Activated CD8-positive, alpha-beta memory T cell treated with anti-CD3 and anti-CD28 coated beads, Interleukin-2, amount 10 ng/mL, durations not matched to agents 7 days and 5 days (primary cell): ENCODE results near the gene ANTXR1. TPM values are rescaled to one million over a fixed set of nuclear protein-coding genes. Genes with fewer than 3 reads are reported as not detected.

Experiments
- ATAC-seq: fragments of 150-1000 bp; cut with Tn5 transposase; one replicate; pipeline ENCODE4 v1.10.0; 2021; ENCODE audit warnings: moderate library complexity
- CTCF ChIA-PET: fragments of 350-600 bp; sonication (Branson Sonifier 250); formaldehyde crosslinking; loops from one replicate; lab custom pipeline; 2021; ENCODE audit warnings: antibody characterized with exemption; lab: Charles Lee
- DNase-seq: peaks from one replicate; pipeline ENCODE4 v3.0.0-alpha.2; 2020
- H3K27ac Mint-ChIP-seq: one replicate; pipeline ENCODE4 v1.8.0; 2021; ENCODE audit warnings: mild to moderate bottlenecking, mixed read lengths
- H3K27me3 Mint-ChIP-seq: one replicate; pipeline ENCODE4 v1.8.0; 2021; ENCODE audit warnings: mixed read lengths
- H3K36me3 Mint-ChIP-seq: one replicate; pipeline ENCODE4 v1.8.0; 2021; ENCODE audit warnings: mild to moderate bottlenecking, mixed read lengths
- H3K4me1 Mint-ChIP-seq: one replicate; pipeline ENCODE4 v1.8.0; 2021; ENCODE audit warnings: mixed read lengths
- H3K4me3 Mint-ChIP-seq: one replicate; pipeline ENCODE4 v1.8.0; 2021; ENCODE audit warnings: mild to moderate bottlenecking, moderate library complexity, mixed read lengths
- H3K9me3 Mint-ChIP-seq: one replicate; pipeline ENCODE4 v1.8.0; 2022; ENCODE audit warnings: low read depth, mixed read lengths
- total RNA-seq, 2 experiments: library from RNA; stranded (reverse); gene quantifications; one replicate each; pipeline ENCODE4 v1.2.3, GENCODE V29; 2021

ANTXR1 gene
- total RNA-seq, 2 experiments from 2014 or later: 0.23 TPM; not detected in 1

- CTCF ChIA-PET: no interaction called here
- Mint-ChIP-seq H3K27me3 (peaks cover 52% of the 10 kb centered on the region), H3K4me3 (no peak overlapping the region)
Observed at GRCh38 chr2:69089266-69089665, 76.3 kb downstream of the ANTXR1 start.

GRCh38 chr2:69089998-69090397 lies 77.0 kb downstream of the ANTXR1 start:
- Mint-ChIP-seq H3K27ac (no peak overlapping the region), H3K4me1 (no peaks in the 10 kb centered on the region), H3K27me3 (peaks cover 56% of the 10 kb centered on the region), H3K4me3 (no peak overlapping the region), H3K9me3 (no peaks in the 10 kb centered on the region), H3K36me3 (no peaks in the 10 kb centered on the region)
- no peak for DNase-seq
- CTCF ChIA-PET: no interaction called here
- no peak for ATAC-seq

More at GRCh38 chr2:69089266-69089665, 76.3 kb downstream of the ANTXR1 start:
- Mint-ChIP-seq H3K36me3 (no peaks in the 10 kb centered on the region), H3K27ac (no peak overlapping the region), H3K9me3 (no peaks in the 10 kb centered on the region), H3K4me1 (no peaks in the 10 kb centered on the region)
- no peak for ATAC-seq
- no peak for DNase-seq

- Mint-ChIP-seq H3K27me3 (peaks cover 54% of the 10 kb centered on the region), H3K4me1 (no peaks in the 10 kb centered on the region), H3K27ac (no peak overlapping the region), H3K4me3 (no peak overlapping the region), H3K36me3 (no peaks in the 10 kb centered on the region), H3K9me3 (no peaks in the 10 kb centered on the region)
- no peak for DNase-seq
- no peak for ATAC-seq
- CTCF ChIA-PET: interaction anchor here (0.9 kb wide), 1 partner anchor 25 kb away, joined by 3 read pairs; no protein-coding TSS in a partner anchor
Observed at GRCh38 chr2:69090820-69091219, 77.8 kb downstream of the ANTXR1 start.

GRCh38 chr2:69092857-69093256 lies 79.9 kb downstream of the ANTXR1 start:
- no peak for DNase-seq
- Mint-ChIP-seq H3K27ac (no peak overlapping the region), H3K27me3 (peaks cover 43% of the 10 kb centered on the region), H3K36me3 (no peaks in the 10 kb centered on the region), H3K4me1 (no peaks in the 10 kb centered on the region), H3K9me3 (no peaks in the 10 kb centered on the region), H3K4me3 (no peak overlapping the region)
- CTCF ChIA-PET: no interaction called here
- ATAC-seq: no peak

GRCh38 chr2:69095305-69095704 lies 82.3 kb downstream of the ANTXR1 start:
- peaks cover 40% of the 10 kb centered on the region for H3K27me3 Mint-ChIP-seq
- DNase-seq (no peak), ATAC-seq (no peak)
- CTCF ChIA-PET: interaction anchor here (1.6 kb wide), 1 partner anchor 211 kb away, joined by 3 read pairs; no protein-coding TSS in a partner anchor
- H3K4me3 Mint-ChIP-seq: no peak overlapping the region
- H3K27ac Mint-ChIP-seq: no peak overlapping the region
- H3K4me1 Mint-ChIP-seq: no peaks in the 10 kb centered on the region
- no peaks in the 10 kb centered on the region for H3K36me3 Mint-ChIP-seq
- H3K9me3 Mint-ChIP-seq: no peaks in the 10 kb centered on the region

- CTCF ChIA-PET: no interaction called here
- Mint-ChIP-seq H3K4me3 (no peak overlapping the region), H3K36me3 (no peaks in the 10 kb centered on the region), H3K27me3 (peaks cover 36% of the 10 kb centered on the region), H3K4me1 (no peaks in the 10 kb centered on the region), H3K27ac (no peak overlapping the region), H3K9me3 (no peaks in the 10 kb centered on the region)
- no peak for ATAC-seq
- no peak for DNase-seq
Observed at GRCh38 chr2:69096326-69097095, 83.5 kb downstream of the ANTXR1 start.

- CTCF ChIA-PET: no interaction called here
- Mint-ChIP-seq H3K27ac (no peak overlapping the region), H3K4me1 (no peaks in the 10 kb centered on the region), H3K27me3 (peaks cover 36% of the 10 kb centered on the region), H3K4me3 (no peak overlapping the region), H3K36me3 (no peaks in the 10 kb centered on the region), H3K9me3 (no peaks in the 10 kb centered on the region)
- DNase-seq: no peak
- no peak for ATAC-seq
Observed at GRCh38 chr2:69097148-69097610, 84.2 kb downstream of the ANTXR1 start.

- H3K36me3 Mint-ChIP-seq: no peaks in the 10 kb centered on the region
- DNase-seq (no peak), ATAC-seq (no peak)
- H3K4me1 Mint-ChIP-seq: no peaks in the 10 kb centered on the region
- no peak overlapping the region for H3K27ac Mint-ChIP-seq
- H3K27me3 Mint-ChIP-seq: peaks cover 35% of the 10 kb centered on the region
- H3K4me3 Mint-ChIP-seq: no peak overlapping the region
- CTCF ChIA-PET: no interaction called here
- H3K9me3 Mint-ChIP-seq: no peaks in the 10 kb centered on the region
Observed at GRCh38 chr2:69097891-69098655, 85.1 kb downstream of the ANTXR1 start.

GRCh38 chr2:69099541-69099940 lies 86.6 kb downstream of the ANTXR1 start:
- Mint-ChIP-seq H3K4me3 (no peak overlapping the region), H3K27me3 (peaks cover 28% of the 10 kb centered on the region), H3K9me3 (no peaks in the 10 kb centered on the region), H3K4me1 (no peaks in the 10 kb centered on the region), H3K36me3 (no peaks in the 10 kb centered on the region), H3K27ac (no peak overlapping the region)
- CTCF ChIA-PET: no interaction called here
- ATAC-seq (no peak), DNase-seq (no peak)

- Mint-ChIP-seq H3K27ac (no peak overlapping the region), H3K9me3 (no peaks in the 10 kb centered on the region), H3K27me3 (peaks cover 27% of the 10 kb centered on the region), H3K36me3 (no peaks in the 10 kb centered on the region), H3K4me3 (no peak overlapping the region), H3K4me1 (no peaks in the 10 kb centered on the region)
- ATAC-seq (no peak), DNase-seq (no peak)
- CTCF ChIA-PET: no interaction called here
Observed at GRCh38 chr2:69100220-69100723, 87.3 kb downstream of the ANTXR1 start.

GRCh38 chr2:69102041-69102593 lies 89.1 kb downstream of the ANTXR1 start:
- Mint-ChIP-seq H3K36me3 (no peaks in the 10 kb centered on the region), H3K4me3 (no peak overlapping the region), H3K27ac (no peak overlapping the region), H3K9me3 (no peaks in the 10 kb centered on the region), H3K27me3 (peaks cover 37% of the 10 kb centered on the region), H3K4me1 (no peaks in the 10 kb centered on the region)
- DNase-seq (no peak), ATAC-seq (no peak)
- CTCF ChIA-PET: no interaction called here

- CTCF ChIA-PET: no interaction called here
- peaks cover 30% of the 10 kb centered on the region for H3K27me3 Mint-ChIP-seq
- no peak overlapping the region for H3K4me3 Mint-ChIP-seq
- DNase-seq: no peak
- no peaks in the 10 kb centered on the region for H3K4me1 Mint-ChIP-seq
- no peak overlapping the region for H3K27ac Mint-ChIP-seq
- H3K9me3 Mint-ChIP-seq: no peaks in the 10 kb centered on the region
- no peak for ATAC-seq
- no peaks in the 10 kb centered on the region for H3K36me3 Mint-ChIP-seq
Observed at GRCh38 chr2:69103419-69103818, 90.4 kb downstream of the ANTXR1 start.

GRCh38 chr2:69104261-69104660 lies 91.3 kb downstream of the ANTXR1 start:
- Mint-ChIP-seq H3K27me3 (peaks cover 34% of the 10 kb centered on the region), H3K27ac (no peak overlapping the region), H3K9me3 (no peaks in the 10 kb centered on the region), H3K36me3 (no peaks in the 10 kb centered on the region), H3K4me3 (no peak overlapping the region), H3K4me1 (no peaks in the 10 kb centered on the region)
- no peak for DNase-seq
- CTCF ChIA-PET: no interaction called here
- ATAC-seq: no peak
